H9 (cell line): ENCODE results near the gene FSTL4. TPM values are rescaled to one million over a fixed set of nuclear protein-coding genes. Genes with fewer than 3 reads are reported as not detected.

ENCODE experiments used
- DNase-seq: peaks from one replicate; pipeline ENCODE4 v3.0.0-alpha.2; 2017
- H2AFZ ChIP-seq: one replicate; pipeline ENCODE4 v1.6.1; 2013; ENCODE audit warnings: mild to moderate bottlenecking, low read length, control low read depth, moderate library complexity
- H2AK5ac ChIP-seq: 2 replicates; pipeline ENCODE4 v1.6.1; 2013; ENCODE audit warnings: low read length, control low read depth, mixed read lengths; ENCODE audit not compliant: insufficient read length
- H2BK120ac ChIP-seq: one replicate; pipeline ENCODE4 v1.6.1; 2013; ENCODE audit warnings: low read depth, mild to moderate bottlenecking, low read length, control low read depth, inconsistent platforms; ENCODE audit not compliant: poor library complexity, severe bottlenecking
- H2BK12ac ChIP-seq: 2 replicates; pipeline ENCODE4 v1.6.1; 2013; ENCODE audit warnings: low read length, control low read depth, mixed read lengths, low read depth; ENCODE audit not compliant: insufficient read length
- H2BK15ac ChIP-seq: 2 replicates; pipeline ENCODE4 v1.6.1; 2013; ENCODE audit warnings: low read depth, low read length, control low read depth
- H2BK20ac ChIP-seq: one replicate; pipeline ENCODE4 v1.6.1; 2013; ENCODE audit warnings: low read depth, mild to moderate bottlenecking, low read length, control low read depth, inconsistent platforms; ENCODE audit not compliant: poor library complexity, severe bottlenecking
- H2BK5ac ChIP-seq: 2 replicates; pipeline ENCODE4 v1.6.1; 2013; ENCODE audit warnings: low read length, control low read depth, mixed read lengths; ENCODE audit not compliant: insufficient read length
- H3K14ac ChIP-seq: 2 replicates; pipeline ENCODE4 v1.6.1; 2013; ENCODE audit warnings: low read length, control low read depth; ENCODE audit not compliant: insufficient read depth
- H3K18ac ChIP-seq: 2 replicates; pipeline ENCODE4 v1.6.1; 2013; ENCODE audit warnings: low read depth, mild to moderate bottlenecking, mixed read lengths, low read length, control low read depth; ENCODE audit not compliant: insufficient read length
- H3K23ac ChIP-seq: 2 replicates; pipeline ENCODE4 v1.6.1; 2013; ENCODE audit warnings: low read length, control low read depth, mixed read lengths, low read depth; ENCODE audit not compliant: insufficient read length
- H3K23me2 ChIP-seq: 2 replicates; pipeline ENCODE4 v1.6.1; 2013; ENCODE audit warnings: low read depth, mild to moderate bottlenecking, mixed read lengths, low read length, control low read depth; ENCODE audit not compliant: insufficient read length, poor library complexity, severe bottlenecking
- H3K27ac ChIP-seq: 2 replicates; pipeline ENCODE4 v1.5.1; 2013; ENCODE audit warnings: low read length, control low read depth, mixed read lengths, low read depth; ENCODE audit not compliant: insufficient read length
- H3K27me3 ChIP-seq: 2 replicates; pipeline ENCODE4 v1.6.1; 2013; ENCODE audit warnings: low read length, control low read depth, inconsistent platforms; ENCODE audit not compliant: insufficient read depth
- H3K4ac ChIP-seq: 2 replicates; pipeline ENCODE4 v1.6.1; 2013; ENCODE audit warnings: low read depth, mild to moderate bottlenecking, control low read depth, inconsistent platforms, low read length, moderate library complexity
- H3K4me1 ChIP-seq: 2 replicates; pipeline ENCODE4 v1.6.1; 2013; ENCODE audit warnings: low read length, control low read depth, inconsistent platforms; ENCODE audit not compliant: insufficient read depth
- H3K4me2 ChIP-seq: 2 replicates; pipeline ENCODE4 v1.6.1; 2013; ENCODE audit warnings: low read length, control low read depth, mixed read lengths; ENCODE audit not compliant: insufficient read length, insufficient read depth
- H3K56ac ChIP-seq: 2 replicates; pipeline ENCODE4 v1.6.1; 2013; ENCODE audit warnings: low read depth, mild to moderate bottlenecking, mixed read lengths, low read length, control low read depth; ENCODE audit not compliant: insufficient read length
- H3K79me1 ChIP-seq: 2 replicates; pipeline ENCODE4 v1.6.1; 2013; ENCODE audit warnings: low read depth, mild to moderate bottlenecking, moderate library complexity, low read length, control low read depth, inconsistent platforms; ENCODE audit not compliant: insufficient read depth, poor library complexity, severe bottlenecking
- H3K79me2 ChIP-seq: 2 replicates; pipeline ENCODE4 v1.6.1; 2013; ENCODE audit warnings: low read length, control low read depth, inconsistent platforms; ENCODE audit not compliant: insufficient read depth
- H3K9ac ChIP-seq: 2 replicates; pipeline ENCODE4 v1.6.1; 2013; ENCODE audit warnings: low read length, control low read depth, mixed read lengths; ENCODE audit not compliant: insufficient read length; ENCODE audit errors: extremely low read depth
- H3K9me3 ChIP-seq: one replicate; pipeline ENCODE4 v1.6.1; 2013; ENCODE audit warnings: low read depth, low read length, inconsistent platforms; ENCODE audit not compliant: control insufficient read depth
- H3T11ph ChIP-seq: one replicate; pipeline ENCODE4 v1.6.1; 2013; ENCODE audit warnings: mild to moderate bottlenecking, low read length, control low read depth, inconsistent platforms
- H4K20me1 ChIP-seq: one replicate; pipeline ENCODE4 v1.6.1; 2013; ENCODE audit not compliant: control insufficient read depth, insufficient read length, insufficient read depth
- H4K5ac ChIP-seq: 2 replicates; pipeline ENCODE4 v1.6.1; 2013; ENCODE audit warnings: low read depth, mild to moderate bottlenecking, mixed read lengths, low read length, control low read depth; ENCODE audit not compliant: insufficient read length
- H4K8ac ChIP-seq: replicated peaks from 2 replicates; pipeline ENCODE4 v1.6.1; 2013; ENCODE audit warnings: low read length, control low read depth, mixed read lengths, low read depth; ENCODE audit not compliant: insufficient read length
- H4K91ac ChIP-seq: 2 replicates; pipeline ENCODE4 v1.6.1; 2013; ENCODE audit warnings: low read depth, mild to moderate bottlenecking, moderate library complexity, mixed read lengths, low read length, control low read depth; ENCODE audit not compliant: insufficient read length
- H3K27ac Mint-ChIP-seq, 3 experiments: 2 replicates in 2 of 3; 3 replicates in 1 of 3; pipeline ENCODE4 v1.8.0; 2020 to 2021; ENCODE audit warnings: mixed read lengths in 3 of 3, mild to moderate bottlenecking in 1 of 3, moderate library complexity in 1 of 3
- H3K27me3 Mint-ChIP-seq: 2 replicates; pipeline ENCODE4 v1.8.0; 2021; ENCODE audit warnings: low read depth, mild to moderate bottlenecking, moderate library complexity, mixed read lengths
- H3K36me3 Mint-ChIP-seq, 3 experiments: 2 replicates in 2 of 3; 3 replicates in 1 of 3; pipeline ENCODE4 v1.8.0; 2020 to 2021; ENCODE audit warnings: low read depth in 3 of 3, mixed read lengths in 3 of 3; ENCODE audit not compliant: insufficient read depth in 1 of 3
- H3K4me1 Mint-ChIP-seq, 2 experiments: 2 replicates each; pipeline ENCODE4 v1.8.0; 2020; ENCODE audit warnings: mixed read lengths in 2 of 2
- H3K4me3 Mint-ChIP-seq, 2 experiments: 2 replicates in 1 of 2; 3 replicates in 1 of 2; pipeline ENCODE4 v1.8.0; 2020 to 2021; ENCODE audit warnings: mild to moderate bottlenecking in 2 of 2, mixed read lengths in 2 of 2, moderate library complexity in 1 of 2
- H3K9me3 Mint-ChIP-seq, 2 experiments: 2 replicates in 1 of 2; 3 replicates in 1 of 2; pipeline ENCODE4 v1.8.0; 2020; ENCODE audit warnings: mild to moderate bottlenecking in 2 of 2, mixed read lengths in 2 of 2, moderate library complexity in 1 of 2
- CTCF ChIP-seq: fragments of 200-600 bp; sonication (generic); conservative IDR thresholded peaks from 3 replicates; pipeline ENCODE4 v1.8.0; 2021; ENCODE audit warnings: antibody characterized with exemption, mild to moderate bottlenecking
- WGBS: extraction: QIAGEN DNeasy Blood & Tissue Kit; methylation state at CpG from one replicate; pipeline ENCODE4 v1.1.7; 2013; ENCODE audit warnings: missing lambda C conversion rate, low lambda C conversion rate, mixed read lengths; ENCODE audit not compliant: insufficient read length; ENCODE audit errors: extremely low coverage; 5-methylcytosine and 5-hydroxymethylcytosine counted together
- total RNA-seq: library from RNA; stranded (reverse); gene quantifications from 2 replicates; pipeline ENCODE4 v1.2.1, GENCODE V29; 2021

The FSTL4 gene
- total RNA-seq, 1 experiment from 2014 or later, result 5.7 TPM

GRCh38 chr5:133273661-133274596 is 338.4 kb downstream of the FSTL4 start:
- DNase-seq, result no peak
- H3T11ph ChIP-seq, result no peak overlapping the region
- no peak overlapping the region for H4K91ac ChIP-seq
- H3K23ac ChIP-seq, result no peak overlapping the region
- H4K8ac ChIP-seq, result no peak overlapping the region
- no peak overlapping the region for H2BK5ac ChIP-seq
- H3K9ac ChIP-seq, result no peak overlapping the region
- no peak overlapping the region for H3K4ac ChIP-seq
- H4K20me1 ChIP-seq, result no peaks in the 10 kb centered on the region
- H3K36me3 Mint-ChIP-seq, result no peaks in the 10 kb centered on the region
- H2BK20ac ChIP-seq, result no peak overlapping the region
- H3K4me1 Mint-ChIP-seq, result peaks cover 3 to 7% of the 10 kb centered on the region in 2 experiments
- H3K14ac ChIP-seq, result no peak overlapping the region; the same call in 1 of the 2 replicates
- no peak overlapping the region for H2AFZ ChIP-seq
- 0 out of 5 replicates have a peak, but pooled peaks cover 0 to under 1% of the 10 kb centered on the region in 2 experiments for H3K9me3 Mint-ChIP-seq
- no peak overlapping the region for H4K5ac ChIP-seq
- H3K4me1 ChIP-seq, result no peaks in the 10 kb centered on the region
- no peak overlapping the region for H3K4me3 Mint-ChIP-seq
- no peaks in the 10 kb centered on the region for H3K79me1 ChIP-seq
- H2BK12ac ChIP-seq, result no peak overlapping the region
- no peaks in the 10 kb centered on the region for H3K23me2 ChIP-seq
- no peak overlapping the region for H3K4me2 ChIP-seq
- no peak overlapping the region for H3K27ac Mint-ChIP-seq
- no peaks in the 10 kb centered on the region for H3K79me2 ChIP-seq
- no peak overlapping the region for H3K27ac ChIP-seq
- H2BK15ac ChIP-seq, result no peak overlapping the region
- no peak overlapping the region for H3K56ac ChIP-seq
- H3K18ac ChIP-seq, result no peak overlapping the region
- H2BK120ac ChIP-seq, result no peak overlapping the region
- no peaks in the 10 kb centered on the region for H3K9me3 ChIP-seq
- H3K27me3 ChIP-seq, result no peaks in the 10 kb centered on the region
- no peaks in the 10 kb centered on the region for H3K27me3 Mint-ChIP-seq
- no peak for TF ChIP-seq CTCF
- H2AK5ac ChIP-seq, result no peak overlapping the region
- no CpG with 5 or more reads among the region's 8 CpGs for WGBS
